ENCODE measurements around the gene RNF17. TPM values are rescaled to one million over a fixed set of nuclear protein-coding genes. Genes with fewer than 3 reads are reported as not detected.

RNF17 gene
- total and polyA plus RNA-seq, 4 donors = 0.08 to 0.14 TPM; not detected in 2

DNA sequence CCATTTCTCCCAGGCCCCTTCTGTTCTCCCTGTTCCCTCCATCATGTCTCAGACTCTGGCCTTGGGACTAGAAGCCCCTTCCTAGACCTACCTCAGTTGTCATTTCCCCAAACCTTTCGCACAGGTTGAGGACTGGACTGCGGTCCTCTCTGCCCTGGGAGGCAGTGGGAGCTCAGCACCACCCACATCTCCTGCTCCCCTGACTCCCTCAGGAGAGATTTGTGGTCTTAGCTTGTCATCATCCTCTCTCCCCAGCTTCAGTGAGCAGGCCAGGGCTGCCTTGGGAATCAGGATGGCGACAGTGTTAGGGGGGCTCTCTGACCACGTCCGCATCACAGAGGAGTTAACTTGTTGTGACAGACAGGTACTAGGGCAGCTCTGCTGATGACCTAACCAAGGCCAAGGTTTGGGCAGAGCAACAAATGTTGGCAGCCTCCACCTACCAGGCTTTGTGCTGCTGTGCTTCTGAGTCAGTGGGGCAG lies 25.6 kb upstream of the RNF17 start (continued):
- TF ChIP-seq HNF4A (conservative IDR thresholded peaks at IDR 0.05) = no peak
- no peak for TF ChIP-seq FOXA1 (IDR thresholded peaks at IDR 0.05)

DNA sequence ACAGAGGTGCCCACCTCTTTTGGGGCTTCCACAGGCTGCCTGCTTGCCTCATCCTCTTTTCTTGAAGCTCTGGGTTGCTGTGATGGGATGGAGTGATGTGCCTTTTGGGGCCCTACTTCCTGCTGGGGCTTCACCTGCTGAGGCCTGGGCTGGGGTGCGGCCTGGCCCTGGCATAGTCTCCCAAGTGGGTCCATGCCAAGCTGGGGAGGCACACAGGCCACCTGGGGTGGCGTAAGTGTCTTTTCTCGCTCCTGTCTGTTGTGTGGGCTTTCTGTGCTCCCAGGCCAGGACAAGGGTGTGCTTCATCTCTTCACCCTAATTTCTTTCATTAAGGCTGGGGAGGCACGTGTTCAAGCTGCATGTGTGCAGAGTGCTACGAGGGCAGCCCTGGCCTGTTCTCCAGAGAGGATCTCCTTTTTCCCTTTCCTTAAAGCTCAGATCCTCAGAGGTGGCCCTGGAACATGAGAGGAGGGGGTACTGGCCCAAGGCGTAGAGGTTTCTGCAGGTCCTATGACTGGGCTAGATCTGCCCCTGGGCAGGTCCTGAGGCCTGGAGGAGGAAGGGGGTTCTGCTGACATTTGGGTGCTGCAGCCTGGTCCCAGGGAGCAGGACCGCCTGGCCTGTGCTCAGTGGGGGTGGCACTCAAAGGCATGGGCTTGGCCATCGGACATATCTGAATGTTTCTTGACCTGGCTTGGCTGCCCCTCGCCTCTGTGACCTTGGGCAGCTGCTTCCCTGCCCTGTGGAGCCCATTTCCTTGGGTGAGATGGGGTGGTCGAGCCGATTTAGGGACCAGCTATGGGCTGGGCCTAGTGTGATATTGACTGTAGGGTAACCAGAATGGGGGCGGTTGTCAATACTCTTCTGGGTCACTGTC lies 23.7 kb upstream of the RNF17 start:
- Histone ChIP-seq H3K4me1 (ENCODE audit: control insufficient read depth in 4 of 4, insufficient read depth in 4 of 4, low read length in 3 of 4) (no peaks in the 10 kb centered on the region), H3K9me3 (ENCODE audit: control insufficient read depth in 4 of 4, low read length in 3 of 4) (no peaks in the 10 kb centered on the region), H3K4me3 (ENCODE audit: low read depth in 1 of 3, low read length in 3 of 3) (no peak overlapping the region), H3K36me3 (ENCODE audit: control insufficient read depth in 4 of 4, insufficient read depth in 3 of 4, low read depth in 1 of 4, low read length in 3 of 4) (no peaks in the 10 kb centered on the region), H3K27ac (ENCODE audit: low read depth in 1 of 2, low read length in 2 of 2) (no peak overlapping the region), H3K9ac (ENCODE audit: low read depth in 1 of 2, low read length in 2 of 2) (no peak overlapping the region), H3K27me3 (ENCODE audit: control insufficient read depth in 4 of 4, insufficient read depth in 4 of 4, low read length in 3 of 4) (no peaks in the 10 kb centered on the region)
- 89% methylated on average over 12 of the region's 12 CpGs for WGBS
- TF ChIP-seq NR2F2 (IDR thresholded peaks at IDR 0.05) = no peak
- TF ChIP-seq JUND (IDR thresholded peaks at IDR 0.05) = no peak
- TF ChIP-seq, protein P1, sequence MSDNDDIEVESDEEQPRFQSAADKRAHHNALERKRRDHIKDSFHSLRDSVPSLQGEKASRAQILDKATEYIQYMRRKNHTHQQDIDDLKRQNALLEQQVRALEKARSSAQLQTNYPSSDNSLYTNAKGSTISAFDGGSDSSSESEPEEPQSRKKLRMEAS (IDR thresholded peaks at IDR 0.05) = no peak
- no peak for TF ChIP-seq RXRA (IDR thresholded peaks at IDR 0.05)
- TF ChIP-seq EGR1 (IDR thresholded peaks at IDR 0.05; ENCODE audit: low read depth in 2 of 2) = no peak
- no peak for DNase-seq (ENCODE audit: low spot score)

DNA sequence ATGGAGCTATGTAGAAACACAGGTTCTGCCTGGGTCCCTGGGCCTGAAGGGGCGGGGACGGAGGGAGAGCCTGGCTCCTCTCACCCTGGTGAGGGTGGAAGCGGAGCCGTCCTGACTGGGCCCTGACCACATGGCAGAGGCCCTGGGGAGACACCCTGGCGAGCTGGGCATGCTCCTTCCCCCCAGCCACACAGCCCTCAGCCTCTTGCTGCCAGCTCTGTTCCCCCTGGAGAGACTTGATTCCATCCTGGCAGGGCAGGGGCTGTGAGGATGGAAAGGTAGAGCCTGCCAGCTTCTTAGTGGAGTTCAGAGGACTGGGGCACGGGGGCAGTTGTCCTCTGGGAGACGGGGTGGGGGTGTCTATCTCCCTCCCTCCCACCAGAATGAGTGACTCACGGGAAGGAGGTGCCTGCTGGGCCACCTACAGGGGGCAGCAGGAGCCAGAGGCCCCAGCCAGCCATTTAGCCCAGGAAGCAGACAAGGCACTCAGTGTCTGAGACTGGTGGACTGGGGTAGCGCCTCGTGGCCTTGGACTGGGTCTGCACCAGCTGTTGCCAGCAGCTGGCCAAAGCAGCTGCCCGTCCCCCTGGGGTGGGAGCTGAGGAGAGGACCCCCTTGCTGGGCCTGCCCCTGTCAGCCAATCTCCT lies 22.8 kb upstream of the RNF17 start:
- no peak for DNase-seq (ENCODE audit: low spot score)
- WGBS = 80% methylated on average over 11 of the region's 11 CpGs
- TF ChIP-seq JUND (IDR thresholded peaks at IDR 0.05) = no peak
- TF ChIP-seq, protein P2, sequence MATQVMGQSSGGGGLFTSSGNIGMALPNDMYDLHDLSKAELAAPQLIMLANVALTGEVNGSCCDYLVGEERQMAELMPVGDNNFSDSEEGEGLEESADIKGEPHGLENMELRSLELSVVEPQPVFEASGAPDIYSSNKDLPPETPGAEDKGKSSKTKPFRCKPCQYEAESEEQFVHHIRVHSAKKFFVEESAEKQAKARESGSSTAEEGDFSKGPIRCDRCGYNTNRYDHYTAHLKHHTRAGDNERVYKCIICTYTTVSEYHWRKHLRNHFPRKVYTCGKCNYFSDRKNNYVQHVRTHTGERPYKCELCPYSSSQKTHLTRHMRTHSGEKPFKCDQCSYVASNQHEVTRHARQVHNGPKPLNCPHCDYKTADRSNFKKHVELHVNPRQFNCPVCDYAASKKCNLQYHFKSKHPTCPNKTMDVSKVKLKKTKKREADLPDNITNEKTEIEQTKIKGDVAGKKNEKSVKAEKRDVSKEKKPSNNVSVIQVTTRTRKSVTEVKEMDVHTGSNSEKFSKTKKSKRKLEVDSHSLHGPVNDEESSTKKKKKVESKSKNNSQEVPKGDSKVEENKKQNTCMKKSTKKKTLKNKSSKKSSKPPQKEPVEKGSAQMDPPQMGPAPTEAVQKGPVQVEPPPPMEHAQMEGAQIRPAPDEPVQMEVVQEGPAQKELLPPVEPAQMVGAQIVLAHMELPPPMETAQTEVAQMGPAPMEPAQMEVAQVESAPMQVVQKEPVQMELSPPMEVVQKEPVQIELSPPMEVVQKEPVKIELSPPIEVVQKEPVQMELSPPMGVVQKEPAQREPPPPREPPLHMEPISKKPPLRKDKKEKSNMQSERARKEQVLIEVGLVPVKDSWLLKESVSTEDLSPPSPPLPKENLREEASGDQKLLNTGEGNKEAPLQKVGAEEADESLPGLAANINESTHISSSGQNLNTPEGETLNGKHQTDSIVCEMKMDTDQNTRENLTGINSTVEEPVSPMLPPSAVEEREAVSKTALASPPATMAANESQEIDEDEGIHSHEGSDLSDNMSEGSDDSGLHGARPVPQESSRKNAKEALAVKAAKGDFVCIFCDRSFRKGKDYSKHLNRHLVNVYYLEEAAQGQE (IDR thresholded peaks at IDR 0.05) = no peak
- TF ChIP-seq HNF4G (IDR thresholded peaks at IDR 0.05) = no peak
- TF ChIP-seq, protein P3, sequence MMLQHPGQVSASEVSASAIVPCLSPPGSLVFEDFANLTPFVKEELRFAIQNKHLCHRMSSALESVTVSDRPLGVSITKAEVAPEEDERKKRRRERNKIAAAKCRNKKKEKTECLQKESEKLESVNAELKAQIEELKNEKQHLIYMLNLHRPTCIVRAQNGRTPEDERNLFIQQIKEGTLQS (IDR thresholded peaks at IDR 0.05) = no peak
- TF ChIP-seq, protein P4, sequence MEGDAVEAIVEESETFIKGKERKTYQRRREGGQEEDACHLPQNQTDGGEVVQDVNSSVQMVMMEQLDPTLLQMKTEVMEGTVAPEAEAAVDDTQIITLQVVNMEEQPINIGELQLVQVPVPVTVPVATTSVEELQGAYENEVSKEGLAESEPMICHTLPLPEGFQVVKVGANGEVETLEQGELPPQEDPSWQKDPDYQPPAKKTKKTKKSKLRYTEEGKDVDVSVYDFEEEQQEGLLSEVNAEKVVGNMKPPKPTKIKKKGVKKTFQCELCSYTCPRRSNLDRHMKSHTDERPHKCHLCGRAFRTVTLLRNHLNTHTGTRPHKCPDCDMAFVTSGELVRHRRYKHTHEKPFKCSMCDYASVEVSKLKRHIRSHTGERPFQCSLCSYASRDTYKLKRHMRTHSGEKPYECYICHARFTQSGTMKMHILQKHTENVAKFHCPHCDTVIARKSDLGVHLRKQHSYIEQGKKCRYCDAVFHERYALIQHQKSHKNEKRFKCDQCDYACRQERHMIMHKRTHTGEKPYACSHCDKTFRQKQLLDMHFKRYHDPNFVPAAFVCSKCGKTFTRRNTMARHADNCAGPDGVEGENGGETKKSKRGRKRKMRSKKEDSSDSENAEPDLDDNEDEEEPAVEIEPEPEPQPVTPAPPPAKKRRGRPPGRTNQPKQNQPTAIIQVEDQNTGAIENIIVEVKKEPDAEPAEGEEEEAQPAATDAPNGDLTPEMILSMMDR (IDR thresholded peaks at IDR 0.05; ENCODE audit: low read depth, low read length, missing input control) = no peak
- TF ChIP-seq EGR1 (IDR thresholded peaks at IDR 0.05; ENCODE audit: low read depth in 2 of 2) = no peak
- no peak for TF ChIP-seq RXRA (IDR thresholded peaks at IDR 0.05)
- no peak for TF ChIP-seq HNF4A (conservative IDR thresholded peaks at IDR 0.05)
- no peak for TF ChIP-seq TAF1 (conservative IDR thresholded peaks at IDR 0.05)
- no peak for TF ChIP-seq FOXA1 (IDR thresholded peaks at IDR 0.05)
- no peak for TF ChIP-seq RAD21 (IDR thresholded peaks at IDR 0.05)
- no peak for TF ChIP-seq FOXA2 (IDR thresholded peaks at IDR 0.05)
- no peak overlapping the region for H3K27ac ChIP-seq (ENCODE audit: low read depth in 1 of 2, low read length in 2 of 2)
- no peak overlapping the region for H3K9ac ChIP-seq (ENCODE audit: low read depth in 1 of 2, low read length in 2 of 2)
- H3K4me1 ChIP-seq (ENCODE audit: control insufficient read depth in 4 of 4, insufficient read depth in 4 of 4, low read length in 3 of 4) = peaks cover 0 to 3% (median under 1%) of the 10 kb centered on the region in 4 donors
- H3K36me3 ChIP-seq (ENCODE audit: control insufficient read depth in 4 of 4, insufficient read depth in 3 of 4, low read depth in 1 of 4, low read length in 3 of 4) = no peaks in the 10 kb centered on the region
- H3K27me3 ChIP-seq (ENCODE audit: control insufficient read depth in 4 of 4, insufficient read depth in 4 of 4, low read length in 3 of 4) = peaks cover 0 to 6% (median 0%) of the 10 kb centered on the region in 4 donors
- H3K4me3 ChIP-seq (ENCODE audit: low read depth in 1 of 3, low read length in 3 of 3) = no peak overlapping the region
- H3K9me3 ChIP-seq (ENCODE audit: control insufficient read depth in 4 of 4, low read length in 3 of 4) = no peaks in the 10 kb centered on the region
